GM04504 (cell line): Measurements from ENCODE around the gene DMGDH.
A peak's percentile ranks its signal among the peaks of the same experiment; 100 is the strongest.

Source experiments
- DNase-seq: peaks from one replicate; pipeline ENCODE4 v3.0.0-alpha.2; 2012; ENCODE audit warnings: low read depth

DMGDH gene

DNA sequence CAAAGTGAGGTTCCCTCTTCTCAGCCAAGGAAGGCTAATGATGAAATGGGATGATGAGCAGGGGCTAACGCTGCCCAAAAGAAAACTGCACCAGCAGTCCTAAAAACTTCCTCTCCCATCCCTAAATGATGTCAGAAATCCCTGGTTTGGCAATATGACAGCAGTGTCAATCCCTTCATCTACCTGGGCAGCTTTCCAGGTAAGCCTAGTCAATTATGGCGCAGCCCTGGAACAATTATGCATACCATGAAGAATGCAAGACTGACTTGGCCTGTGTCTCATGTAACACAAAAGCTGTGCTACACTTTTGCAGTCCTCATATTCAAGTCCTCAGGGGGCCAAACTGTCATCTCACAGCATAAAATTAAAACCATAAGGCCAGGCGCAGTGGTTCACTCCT, 7.0 kb downstream of the DMGDH start:
- DNase-seq: no peak

DNA sequence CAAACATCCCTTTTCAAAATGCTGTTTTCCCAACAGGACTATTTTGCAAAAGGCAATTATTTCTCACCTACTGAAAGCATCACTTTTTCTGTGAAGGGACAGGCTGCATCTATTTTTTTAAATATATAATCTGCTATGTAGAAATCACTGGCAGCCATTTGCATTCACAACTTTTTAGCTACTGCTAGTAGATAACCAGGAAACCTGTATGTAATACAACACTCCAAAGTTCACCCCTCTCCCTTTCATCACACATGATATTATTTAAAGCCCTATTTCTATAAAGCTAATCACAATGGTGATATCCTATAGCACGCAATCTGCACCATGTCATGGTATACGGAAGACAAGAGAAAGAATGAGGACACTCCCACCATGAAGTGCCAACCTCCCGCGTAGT, 9.8 kb downstream of the DMGDH start:
- DNase-seq: no peak

DNA sequence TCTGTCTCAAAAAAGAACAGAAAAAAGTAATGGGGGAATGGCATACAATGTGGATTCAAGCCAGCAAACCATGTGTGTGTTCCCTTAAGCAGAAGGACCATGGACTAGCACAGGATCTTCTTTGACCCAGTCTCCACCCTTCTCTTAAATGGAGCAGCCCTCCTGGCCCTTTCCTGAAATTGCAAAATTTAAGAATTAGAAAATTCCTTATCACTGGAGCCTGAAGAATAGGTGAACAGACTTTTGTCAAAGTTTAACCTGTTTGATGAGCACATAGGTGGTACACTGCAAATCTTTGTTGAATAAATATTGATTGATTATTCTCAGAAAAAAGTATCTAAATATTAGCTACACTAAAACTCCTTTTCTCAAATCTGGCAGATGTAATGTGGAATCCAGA, 12.6 kb downstream of the DMGDH start:
- DNase-seq: no peak

DNA sequence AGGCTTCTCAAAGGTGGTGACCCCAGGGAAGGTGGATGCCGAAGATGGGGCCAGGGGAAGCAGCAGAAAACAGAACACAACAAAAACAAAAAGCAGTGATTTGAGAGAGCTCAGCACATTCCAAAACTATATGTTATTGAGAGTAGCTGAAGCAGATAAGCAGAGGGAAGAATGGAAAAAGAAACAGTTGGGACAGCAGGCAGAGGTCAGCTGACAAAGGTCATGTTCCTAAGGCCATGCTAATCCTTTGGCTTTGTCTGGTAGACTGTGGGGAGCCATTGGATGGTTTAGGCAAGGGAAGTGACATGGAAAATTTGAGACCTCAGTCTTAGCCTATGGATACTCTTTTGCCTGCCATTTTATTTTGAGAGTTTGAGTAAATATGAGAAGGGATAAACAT, 14.5 kb downstream of the DMGDH start:
- DNase-seq: no peak

DNA sequence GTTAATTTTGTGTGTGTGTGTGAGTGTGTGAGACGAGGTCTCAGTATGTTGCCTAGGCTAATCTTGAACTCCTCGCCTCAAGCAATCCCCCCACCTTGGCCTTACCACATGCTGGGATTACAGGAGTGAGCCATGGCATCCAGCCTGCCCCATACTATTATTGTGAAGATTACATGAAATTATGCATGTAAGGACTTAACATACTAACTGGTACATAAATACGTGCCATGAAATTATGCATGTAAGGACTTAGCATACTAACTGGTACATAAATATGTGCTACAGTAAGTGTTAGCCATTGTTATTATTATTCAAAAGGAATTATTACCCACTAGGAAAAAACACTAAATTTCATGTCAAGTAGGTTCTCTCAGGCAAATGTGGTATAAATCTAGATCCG, 16.2 kb downstream of the DMGDH start:
- DNase-seq: no peak

- DNase-seq: no peak
These were observed 19.0 kb downstream of the DMGDH start for GRCh38 chr5:79050498-79050897.

DNA sequence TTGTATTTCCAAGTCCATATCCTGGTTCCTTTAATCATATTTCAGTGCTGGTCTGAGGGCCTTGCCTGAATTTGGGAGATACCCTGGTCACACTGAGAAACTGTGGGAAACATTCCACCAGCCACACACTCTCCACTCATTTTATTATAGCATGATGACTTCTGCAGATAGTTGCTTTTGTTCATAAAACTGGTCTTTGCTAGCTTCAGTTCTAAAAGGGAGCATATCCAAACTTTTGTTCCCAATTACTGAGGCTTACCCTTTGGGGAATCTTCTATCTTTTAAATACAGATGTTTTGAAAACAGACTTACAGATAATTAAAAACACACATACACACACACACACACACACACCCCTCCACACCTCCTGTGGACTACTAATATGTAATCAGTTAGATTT, 21.0 kb downstream of the DMGDH start:
- no peak for DNase-seq

- no peak for DNase-seq
These were observed 22.3 kb downstream of the DMGDH start for GRCh38 chr5:79047199-79047598.

DNA sequence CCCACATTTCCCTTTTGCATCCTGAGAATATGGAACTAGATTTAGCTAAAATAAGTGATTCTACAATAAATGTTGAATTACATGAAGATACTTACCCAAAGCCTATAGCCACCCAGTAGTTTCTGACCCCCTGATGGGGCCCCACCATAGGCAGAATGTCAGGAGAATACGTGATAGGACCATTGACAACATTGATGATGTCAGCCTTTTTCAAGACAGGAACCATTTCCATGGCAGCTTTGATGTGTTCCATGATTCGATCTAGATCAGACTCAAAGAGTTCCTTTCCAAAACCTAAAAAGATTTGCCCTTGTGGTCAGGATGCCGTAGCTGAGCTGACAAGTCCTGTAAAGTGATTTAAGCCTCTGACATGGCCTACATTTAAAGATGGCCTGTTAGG, 27.3 kb downstream of the DMGDH start:
- DNase-seq: no peak

GRCh38 chr5:79036769-79037168, 32.7 kb downstream of the DMGDH start:
- DNase-seq: no peak

- DNase-seq: no peak
These were observed 34.2 kb downstream of the DMGDH start for GRCh38 chr5:79035237-79035636.

GRCh38 chr5:79032782-79033181, 36.7 kb downstream of the DMGDH start:
- DNase-seq: no peak

- no peak for DNase-seq
These were observed 37.3 kb downstream of the DMGDH start for GRCh38 chr5:79032031-79032695.

GRCh38 chr5:79031485-79031867, 38.0 kb downstream of the DMGDH start:
- DNase-seq: no peak

DNA sequence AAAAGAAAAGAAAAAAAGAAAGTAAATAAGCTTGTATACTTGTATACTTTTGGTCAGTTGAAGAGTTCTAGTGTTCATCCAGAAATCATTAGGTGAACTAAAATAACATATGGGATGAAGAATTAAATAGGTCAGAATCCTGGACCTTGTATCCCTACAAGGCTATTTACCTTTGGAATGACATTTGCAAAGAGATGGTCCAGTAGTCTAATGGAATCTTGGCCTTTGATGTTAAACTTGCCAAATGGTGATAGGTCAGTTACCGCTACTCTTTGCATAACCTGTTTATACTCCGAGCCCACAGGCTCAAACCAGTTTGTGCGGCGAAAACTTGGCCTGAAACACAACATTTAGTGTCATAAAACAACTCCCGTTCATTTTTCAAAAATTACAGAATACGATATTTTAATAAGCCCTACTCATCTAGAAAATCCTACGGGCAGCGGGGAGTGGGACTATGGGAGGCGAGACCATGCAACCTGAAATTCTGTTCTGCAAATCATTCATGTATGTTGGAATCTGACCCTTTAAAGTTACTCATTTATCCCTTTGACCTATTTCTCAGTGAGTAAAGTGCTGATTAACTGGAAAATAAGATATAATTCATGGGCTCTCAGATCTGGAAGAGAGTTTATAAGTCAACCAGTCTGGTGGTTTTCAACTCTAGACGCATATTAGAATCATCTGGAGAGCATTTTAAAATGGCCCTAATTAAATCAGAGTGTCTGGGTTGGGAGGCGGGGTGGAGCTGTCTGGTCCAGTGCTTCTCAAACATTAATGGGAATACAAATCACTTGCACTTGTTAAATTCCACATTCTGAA, 38.6 kb downstream of the DMGDH start:
- no peak for DNase-seq

- peak; percentile 32 for DNase-seq
These were observed 44.4 kb downstream of the DMGDH start for GRCh38 chr5:79025054-79025472.

GRCh38 chr5:79023947-79024346, 45.5 kb downstream of the DMGDH start:
- no peak for DNase-seq

DNA sequence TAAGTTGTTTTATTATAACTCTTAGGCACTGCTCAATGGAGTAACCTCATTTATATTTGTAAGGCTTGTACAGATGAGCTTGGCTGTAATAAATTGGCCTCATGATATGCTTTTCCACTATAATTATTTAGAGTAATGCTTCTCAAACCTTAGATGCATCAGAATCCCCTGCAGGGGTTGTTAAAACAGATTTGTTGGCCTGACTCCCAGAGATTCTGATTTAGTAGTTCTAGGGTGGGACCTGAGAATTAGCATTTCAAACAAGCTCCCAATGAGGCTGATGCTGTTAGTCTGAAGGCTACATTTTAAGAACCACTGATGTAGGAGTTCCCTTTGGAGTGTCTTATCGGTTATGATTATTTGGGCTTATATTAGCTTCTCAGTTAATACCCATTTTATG, 46.1 kb downstream of the DMGDH start:
- DNase-seq: no peak

- DNase-seq: no peak
These were observed 46.7 kb downstream of the DMGDH start for GRCh38 chr5:79022771-79023170.

- DNase-seq: no peak
These were observed 47.7 kb downstream of the DMGDH start for GRCh38 chr5:79021753-79022152.

DNA sequence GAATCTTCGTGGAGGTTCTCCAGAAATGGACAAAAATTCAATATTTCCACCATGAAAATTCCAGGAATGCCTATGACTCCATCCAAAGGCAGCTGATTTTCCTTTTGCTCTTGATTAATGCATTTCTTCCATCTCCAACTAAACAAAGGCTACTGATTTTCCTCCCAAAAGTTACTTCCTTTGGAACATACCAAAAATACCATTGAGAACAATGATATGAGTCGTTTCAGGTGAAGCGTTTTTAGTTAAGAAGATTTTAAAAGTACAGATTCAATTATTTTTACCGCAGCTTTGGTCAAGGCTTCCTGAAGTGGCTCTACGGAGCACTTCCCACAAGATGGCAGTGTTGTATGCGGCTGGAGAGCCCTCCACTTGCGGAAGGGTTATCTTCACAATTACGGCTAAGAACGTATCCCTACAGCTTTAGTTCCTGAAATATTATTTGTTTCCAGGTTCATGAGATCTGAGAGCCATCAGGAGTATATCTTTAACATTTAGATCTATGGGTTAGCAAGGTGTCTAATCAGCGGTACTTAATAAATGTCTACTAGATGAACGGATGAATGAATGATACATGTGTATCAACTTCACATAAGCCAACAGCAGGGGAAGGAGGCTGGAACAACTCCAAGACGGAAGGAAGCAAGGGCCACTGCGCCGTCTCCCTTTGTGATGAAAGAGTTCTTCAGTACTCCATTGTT, 48.5 kb downstream of the DMGDH start:
- DNase-seq: peak; percentile 35

- no peak for DNase-seq
These were observed 54.8 kb downstream of the DMGDH start for GRCh38 chr5:79014631-79015030.

DNA sequence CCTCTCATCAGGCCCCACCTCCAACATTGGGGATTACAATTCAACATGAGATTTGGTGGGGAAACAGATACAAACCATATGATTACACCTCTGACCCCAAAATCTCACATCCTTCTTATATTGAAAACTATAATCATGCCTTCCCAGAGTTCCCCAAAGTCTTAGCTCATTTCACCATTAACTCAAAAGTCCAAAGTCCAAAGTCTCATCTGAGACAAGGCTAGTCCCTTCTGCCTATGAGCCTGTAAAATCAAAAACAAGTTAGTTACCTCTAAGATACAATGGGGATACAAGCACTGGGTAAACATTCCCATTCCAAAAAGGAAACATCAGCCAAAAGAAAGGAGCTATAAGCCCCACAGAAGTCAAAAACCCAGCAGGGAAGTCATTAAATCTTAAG, 57.6 kb downstream of the DMGDH start:
- DNase-seq: no peak
